ENCODE measurements around the gene PGPEP1.
"Not testable (repeated sequence)": the region's sequence is repeated elsewhere in the genome, so short reads cannot be mapped to it uniquely, and the experiment has no call there.

PGPEP1 gene

GRCh38 chr19:18368504-18369222 lies 28.3 kb downstream of the PGPEP1 start:
- DNase-seq, result no peak

GRCh38 chr19:18373407-18373891 lies 33.1 kb downstream of the PGPEP1 start:
- DNase-seq, result no peak

- peak; percentile 94 to 96 for DNase-seq
Observed at GRCh38 chr19:18373892-18374629, 33.7 kb downstream of the PGPEP1 start.

GRCh38 chr19:18377026-18377425 lies 36.6 kb downstream of the PGPEP1 start:
- no peak for DNase-seq

- no peak for DNase-seq
Observed at GRCh38 chr19:18379803-18380747, 39.7 kb downstream of the PGPEP1 start.

- DNase-seq, result no peak
Observed at GRCh38 chr19:18380843-18381242, 40.4 kb downstream of the PGPEP1 start.

GRCh38 chr19:18383622-18384021 lies 43.2 kb downstream of the PGPEP1 start:
- not testable (repeated sequence) for DNase-seq

- DNase-seq, result no peak
Observed at GRCh38 chr19:18384775-18385174, 44.4 kb downstream of the PGPEP1 start.

GRCh38 chr19:18385359-18385674 lies 44.9 kb downstream of the PGPEP1 start:
- no peak for DNase-seq

- peak in 1 of 2 experiments; percentile 50 for DNase-seq
Observed at GRCh38 chr19:18385675-18386542, 45.5 kb downstream of the PGPEP1 start, which contains the start of gene GDF15. Gene GDF15, plus strand, starts transcription at chr19:18386158. Its CDS starts 32 bp downstream, at chr19:18386190.

GRCh38 chr19:18386543-18387271 lies 46.3 kb downstream of the PGPEP1 start:
- no peak for DNase-seq

GRCh38 chr19:18388100-18388959 lies 47.9 kb downstream of the PGPEP1 start:
- peak; percentile 44 to 55 for DNase-seq

GRCh38 chr19:18388960-18389725 lies 48.7 kb downstream of the PGPEP1 start:
- DNase-seq, result no peak

- DNase-seq, result no peak
Observed at GRCh38 chr19:18389726-18390064, 49.3 kb downstream of the PGPEP1 start.

- no peak for DNase-seq
Observed at GRCh38 chr19:18390065-18390907, 49.9 kb downstream of the PGPEP1 start.

GRCh38 chr19:18391509-18392075 lies 51.2 kb downstream of the PGPEP1 start:
- DNase-seq, result no peak

- DNase-seq, result no peak
Observed at GRCh38 chr19:18392417-18392816, 52.0 kb downstream of the PGPEP1 start.

- DNase-seq, result no peak
Observed at GRCh38 chr19:18392926-18393325, 52.5 kb downstream of the PGPEP1 start.
